Effector memory CD8-positive, alpha-beta T cell (primary cell): ENCODE measurements around the gene FIBCD1.

Source experiments
- ATAC-seq: fragments of 150-1000 bp; cut with Tn5 transposase; replicated peaks from 2 replicates; pipeline ENCODE4 v1.10.0; 2021; ENCODE audit warnings: mild to moderate bottlenecking, moderate library complexity
- DNase-seq, 3 experiments: peaks; one replicate each; pipeline ENCODE4 v3.0.0; 2021
- H3K27ac Mint-ChIP-seq, 2 donors: one replicate each; pipeline ENCODE4 v1.8.0; 2022; ENCODE audit warnings: mild to moderate bottlenecking in 2 of 2, mixed read lengths in 2 of 2, moderate library complexity in 2 of 2
- H3K27me3 Mint-ChIP-seq, 2 donors: one replicate each; pipeline ENCODE4 v1.8.0; 2022; ENCODE audit warnings: mixed read lengths in 2 of 2
- H3K36me3 Mint-ChIP-seq: one replicate; pipeline ENCODE4 v1.8.0; 2022; ENCODE audit warnings: mild to moderate bottlenecking, moderate library complexity, mixed read lengths; ENCODE audit not compliant: insufficient read depth
- H3K4me1 Mint-ChIP-seq, 2 donors: one replicate each; pipeline ENCODE4 v1.8.0; 2022; ENCODE audit warnings: low read depth in 2 of 2, mixed read lengths in 2 of 2
- H3K4me3 Mint-ChIP-seq, 2 donors: one replicate each; pipeline ENCODE4 v1.8.0; 2022; ENCODE audit warnings: mild to moderate bottlenecking in 2 of 2, mixed read lengths in 2 of 2, moderate library complexity in 2 of 2
- H3K9me3 Mint-ChIP-seq, 2 donors: one replicate each; pipeline ENCODE4 v1.8.0; 2022; ENCODE audit warnings: mixed read lengths in 2 of 2

Gene FIBCD1

GRCh38 chr9:130862747-130863146 lies 76.3 kb downstream of the FIBCD1 start:
- Mint-ChIP-seq H3K27ac (peak overlapping the region in 1 of 2 donors; percentile 1), H3K36me3 (peaks cover 12% of the 10 kb centered on the region), H3K4me3 (no peak overlapping the region)

GRCh38 chr9:130862217-130862616 lies 76.8 kb downstream of the FIBCD1 start:
- Mint-ChIP-seq H3K9me3 (no peaks in the 10 kb centered on the region), H3K4me3 (no peak overlapping the region), H3K4me1 (peaks cover 5 to 8% of the 10 kb centered on the region in 2 donors), H3K36me3 (peaks cover 12% of the 10 kb centered on the region), H3K27me3 (no peaks in the 10 kb centered on the region), H3K27ac (peak overlapping the region in 1 of 2 donors; percentile 1)
- no peak for ATAC-seq
- no peak for DNase-seq

More at GRCh38 chr9:130862747-130863146, 76.3 kb downstream of the FIBCD1 start:
- Mint-ChIP-seq H3K27me3 (no peaks in the 10 kb centered on the region), H3K9me3 (no peaks in the 10 kb centered on the region), H3K4me1 (peaks cover 5 to 8% of the 10 kb centered on the region in 2 donors)
- ATAC-seq, result no peak
- DNase-seq, result no peak

GRCh38 chr9:130861372-130862180 lies 77.5 kb downstream of the FIBCD1 start:
- H3K9me3 Mint-ChIP-seq, result no peaks in the 10 kb centered on the region
- no peak overlapping the region for H3K4me3 Mint-ChIP-seq
- no peak for DNase-seq
- H3K36me3 Mint-ChIP-seq, result peaks cover 12% of the 10 kb centered on the region
- H3K4me1 Mint-ChIP-seq, result peaks cover 5 to 8% of the 10 kb centered on the region in 2 donors
- H3K27me3 Mint-ChIP-seq, result no peaks in the 10 kb centered on the region
- peak overlapping the region; percentile 27 to 31 for H3K27ac Mint-ChIP-seq
- no peak for ATAC-seq

- no peak overlapping the region for H3K4me3 Mint-ChIP-seq
- peak; percentile 27 for ATAC-seq
- H3K4me1 Mint-ChIP-seq, result peaks cover 4% of the 10 kb centered on the region in 2 donors
- no peak for DNase-seq
- H3K9me3 Mint-ChIP-seq, result no peaks in the 10 kb centered on the region
- peaks cover 18% of the 10 kb centered on the region for H3K36me3 Mint-ChIP-seq
- H3K27me3 Mint-ChIP-seq, result no peaks in the 10 kb centered on the region
- no peak overlapping the region for H3K27ac Mint-ChIP-seq
Measured at GRCh38 chr9:130860458-130861316, 78.4 kb downstream of the FIBCD1 start.

- Mint-ChIP-seq H3K36me3 (peaks cover 25% of the 10 kb centered on the region), H3K9me3 (no peaks in the 10 kb centered on the region), H3K27ac (peak overlapping the region in 1 of 2 donors; percentile 41), H3K4me1 (peaks cover 4% of the 10 kb centered on the region in 2 donors), H3K4me3 (no peak overlapping the region), H3K27me3 (no peaks in the 10 kb centered on the region)
- DNase-seq (no peak), ATAC-seq (no peak)
Measured at GRCh38 chr9:130858739-130859705, 80.0 kb downstream of the FIBCD1 start.

- H3K27me3 Mint-ChIP-seq, result no peaks in the 10 kb centered on the region
- no peak overlapping the region for H3K4me3 Mint-ChIP-seq
Measured at GRCh38 chr9:130857864-130858738, 80.9 kb downstream of the FIBCD1 start.

GRCh38 chr9:130856474-130856873 lies 82.6 kb downstream of the FIBCD1 start:
- no peak overlapping the region for H3K4me3 Mint-ChIP-seq
- DNase-seq, result no peak
- no peaks in the 10 kb centered on the region for H3K4me1 Mint-ChIP-seq
- no peaks in the 10 kb centered on the region for H3K27me3 Mint-ChIP-seq
- H3K9me3 Mint-ChIP-seq, result no peaks in the 10 kb centered on the region
- peaks cover 17% of the 10 kb centered on the region for H3K36me3 Mint-ChIP-seq
- ATAC-seq, result no peak
- no peak overlapping the region for H3K27ac Mint-ChIP-seq

More at GRCh38 chr9:130857864-130858738, 80.9 kb downstream of the FIBCD1 start:
- peaks cover 25% of the 10 kb centered on the region for H3K36me3 Mint-ChIP-seq
- H3K27ac Mint-ChIP-seq, result peak overlapping the region in 1 of 2 donors; percentile 41
- no peak for DNase-seq
- no peaks in the 10 kb centered on the region for H3K9me3 Mint-ChIP-seq
- ATAC-seq, result no peak
- H3K4me1 Mint-ChIP-seq, result peaks cover 2 to 4% of the 10 kb centered on the region in 2 donors

- Mint-ChIP-seq H3K9me3 (no peaks in the 10 kb centered on the region), H3K36me3 (peaks cover 24% of the 10 kb centered on the region), H3K4me3 (no peak overlapping the region), H3K27ac (no peak overlapping the region), H3K27me3 (no peaks in the 10 kb centered on the region), H3K4me1 (no peaks in the 10 kb centered on the region)
- ATAC-seq, result no peak
- no peak for DNase-seq
Measured at GRCh38 chr9:130854835-130855234, 84.2 kb downstream of the FIBCD1 start.

GRCh38 chr9:130854092-130854491 lies 85.0 kb downstream of the FIBCD1 start:
- peak overlapping the region in 1 of 2 donors; percentile 29 for H3K27ac Mint-ChIP-seq
- H3K4me1 Mint-ChIP-seq, result no peaks in the 10 kb centered on the region
- ATAC-seq, result no peak

GRCh38 chr9:130852801-130853200 lies 86.2 kb downstream of the FIBCD1 start:
- no peak for ATAC-seq
- no peak overlapping the region for H3K4me3 Mint-ChIP-seq
- no peaks in the 10 kb centered on the region for H3K4me1 Mint-ChIP-seq
- no peaks in the 10 kb centered on the region for H3K9me3 Mint-ChIP-seq
- no peak for DNase-seq
- H3K27ac Mint-ChIP-seq, result peak overlapping the region; percentile 35 to 49
- peaks cover 20% of the 10 kb centered on the region for H3K36me3 Mint-ChIP-seq
- H3K27me3 Mint-ChIP-seq, result no peaks in the 10 kb centered on the region

More at GRCh38 chr9:130854092-130854491, 85.0 kb downstream of the FIBCD1 start:
- Mint-ChIP-seq H3K27me3 (no peaks in the 10 kb centered on the region), H3K4me3 (no peak overlapping the region), H3K36me3 (peaks cover 20% of the 10 kb centered on the region), H3K9me3 (no peaks in the 10 kb centered on the region)
- DNase-seq, result no peak
